HG03060 (cell line): Measurements from ENCODE around the gene OR5A1.
A peak's percentile ranks its signal among the peaks of the same experiment; 100 is the strongest.
"Not testable (repeated sequence)": the region's sequence is repeated elsewhere in the genome, so short reads cannot be mapped to it uniquely, and the experiment has no call there.

ENCODE experiments used
- ATAC-seq: cut with Tn5 transposase; IDR thresholded peaks from one replicate; pipeline ENCODE4 v1.9.1; 2021; ENCODE audit warnings: low read depth, moderate number of reproducible peaks; ENCODE audit not compliant: unreplicated experiment

The OR5A1 gene

DNA sequence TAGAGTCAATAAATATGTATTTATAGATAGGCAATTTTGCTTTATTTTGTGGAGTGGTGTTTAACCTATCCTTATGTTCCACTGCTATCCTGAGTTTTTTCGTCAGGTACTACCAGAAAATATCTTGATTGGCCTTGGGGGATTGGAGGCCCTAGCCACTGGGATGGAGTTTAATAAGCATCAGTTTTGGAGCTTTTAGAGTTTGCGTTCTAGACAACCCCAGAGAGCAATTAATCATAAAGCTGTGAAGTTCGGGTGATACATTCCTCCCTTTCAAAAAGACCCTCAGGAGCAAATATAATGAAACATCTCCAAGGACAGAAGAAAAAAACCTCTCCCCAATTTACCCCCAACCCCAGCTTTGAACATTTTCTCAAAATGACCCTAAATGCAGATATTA, at the start of gene OR5A1:
TSS of gene OR5A1 (plus strand) at position 301 of the 400 bp plus-strand sequence. CDS start 6,700 bp downstream, outside the sequence.
- ATAC-seq, result no peak

DNA sequence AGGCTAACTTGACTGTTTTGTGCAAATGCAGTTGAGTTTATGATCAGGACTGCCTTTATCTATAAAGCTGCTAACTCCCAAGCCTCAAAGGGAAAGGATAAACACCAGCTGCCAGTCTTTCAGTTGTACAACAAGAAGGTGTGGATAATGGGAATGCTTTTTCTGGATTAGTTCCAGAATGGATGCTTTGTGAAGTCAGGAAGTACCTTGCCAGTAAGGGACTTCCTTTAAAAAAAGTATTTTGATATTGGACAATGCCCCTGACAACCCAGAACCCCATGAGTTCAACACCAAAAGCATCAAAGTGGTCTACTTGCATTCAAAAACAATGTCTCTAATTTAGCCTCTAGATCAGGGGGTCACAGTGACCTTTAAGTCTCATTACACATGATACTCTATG, 42.1 kb upstream of the OR5A1 start:
- no peak for ATAC-seq

- ATAC-seq, result no peak
These were observed 35.6 kb upstream of the OR5A1 start for GRCh38 chr11:59400461-59401261.

DNA sequence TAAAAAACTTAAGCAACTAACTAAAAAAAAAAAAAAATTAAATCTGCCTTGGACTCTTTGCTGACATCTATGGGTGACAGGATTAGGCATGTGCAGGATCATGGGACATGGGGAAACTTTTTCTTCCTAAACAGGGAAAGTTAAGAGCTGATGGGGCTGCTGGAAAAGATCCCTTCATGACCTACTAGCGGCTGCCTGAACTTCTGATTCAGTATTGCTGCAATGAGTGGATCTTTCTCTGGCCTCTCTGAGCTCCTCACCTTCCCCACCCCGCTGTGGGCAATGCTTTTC, 35.1 kb upstream of the OR5A1 start:
- no peak for ATAC-seq

DNA sequence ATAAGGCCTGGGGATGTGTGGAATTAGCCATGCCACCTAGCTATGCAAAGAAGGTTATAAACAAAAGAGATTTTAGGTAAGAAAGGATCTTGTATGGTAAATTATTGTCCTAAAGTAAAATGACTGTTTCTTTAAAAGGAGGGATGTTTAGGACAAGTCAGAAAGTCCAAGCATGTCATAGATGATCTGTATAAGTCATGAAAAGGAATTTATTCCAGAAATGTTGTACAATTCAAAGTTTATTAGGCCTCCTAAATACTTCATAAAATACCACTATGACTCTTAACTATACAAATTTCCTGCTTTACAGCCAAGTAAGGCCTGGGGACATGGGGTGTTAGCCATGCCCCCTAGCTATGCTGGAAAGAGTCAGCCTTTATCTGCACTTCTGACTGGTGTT, 32.7 kb upstream of the OR5A1 start:
- ATAC-seq, result no peak

- ATAC-seq, result no peak
These were observed 22.6 kb upstream of the OR5A1 start for GRCh38 chr11:59413646-59414045.

- ATAC-seq, result no peak
These were observed 21.2 kb upstream of the OR5A1 start for GRCh38 chr11:59415111-59415510.

GRCh38 chr11:59416613-59417012, 19.7 kb upstream of the OR5A1 start:
- ATAC-seq, result no peak

GRCh38 chr11:59417023-59417422, 19.2 kb upstream of the OR5A1 start:
- no peak for ATAC-seq

GRCh38 chr11:59418156-59418555, 18.1 kb upstream of the OR5A1 start:
- ATAC-seq, result no peak

GRCh38 chr11:59423835-59424234, 12.4 kb upstream of the OR5A1 start:
- ATAC-seq, result no peak

DNA sequence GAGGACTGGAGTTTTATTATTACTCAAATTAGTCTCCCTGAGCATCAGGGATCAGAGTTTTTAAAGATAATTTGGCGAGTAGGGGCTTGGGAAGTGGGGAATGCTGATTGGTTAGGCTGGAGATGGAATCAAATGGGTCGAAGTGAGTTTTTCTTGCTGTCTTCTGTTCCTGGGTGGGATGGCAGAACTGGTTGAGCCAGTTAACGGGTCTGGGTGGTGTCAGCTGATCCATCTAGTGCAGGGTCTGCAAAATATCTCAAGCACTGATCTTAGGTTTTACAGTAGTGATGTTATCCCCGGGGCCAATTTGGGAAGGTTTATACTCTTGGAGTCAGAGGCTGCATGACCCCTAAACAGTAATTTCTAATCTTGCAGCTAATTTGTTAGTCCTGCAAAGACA, 11.1 kb upstream of the OR5A1 start:
- ATAC-seq, result no peak

DNA sequence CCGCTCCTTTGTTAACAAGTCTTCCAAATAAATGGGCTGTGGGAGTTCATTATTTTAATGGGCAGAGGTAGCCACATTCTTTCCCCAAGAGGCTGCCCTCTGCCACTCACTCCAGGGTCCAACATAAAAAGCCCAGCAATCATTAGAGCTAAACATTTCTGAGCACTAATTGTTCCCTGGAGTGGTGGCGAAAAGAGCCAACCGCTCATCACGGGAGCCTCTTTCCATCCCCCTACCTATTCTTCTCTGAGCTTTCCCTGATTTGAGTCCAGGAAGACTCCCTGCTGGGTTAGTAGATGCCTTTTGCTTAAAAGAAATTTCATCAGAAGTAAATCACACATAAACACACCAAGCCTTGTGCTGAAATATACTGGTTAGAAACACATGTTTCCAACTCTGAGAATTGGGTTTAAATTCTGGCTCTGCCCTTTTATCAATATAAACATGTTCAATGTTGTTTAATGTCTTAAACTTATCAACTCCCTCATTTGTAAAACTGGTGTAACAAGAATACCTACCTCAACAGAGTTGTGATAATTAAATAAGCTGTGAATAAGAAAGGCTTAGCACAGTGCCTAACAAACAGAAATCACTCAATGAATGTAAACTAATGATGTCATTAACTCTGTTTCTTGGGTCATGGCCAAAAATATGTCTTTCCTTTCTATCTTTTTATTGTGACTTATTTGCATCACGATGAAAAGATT, 9.8 kb upstream of the OR5A1 start, which contains the start of gene OR5A2:
TSS of gene OR5A2 (minus strand) at position 53 of the 707 bp plus-strand sequence. CDS start 3,460 bp downstream, outside the sequence.
- no peak for ATAC-seq

DNA sequence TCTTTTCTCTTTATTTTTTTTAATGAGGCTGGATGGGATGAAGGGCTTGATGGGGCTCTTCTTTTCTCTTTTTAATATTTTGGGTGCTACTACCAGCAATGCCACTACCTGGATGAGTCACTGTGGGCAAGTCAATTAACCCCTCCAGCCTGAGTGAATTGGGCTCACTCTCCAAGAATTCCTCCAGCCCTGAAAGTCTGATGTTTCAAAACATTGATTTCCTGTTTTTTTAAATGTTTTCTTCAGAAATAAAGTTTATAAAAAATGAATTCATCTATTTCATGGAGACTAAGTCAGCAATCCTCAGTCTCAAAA, 9.2 kb upstream of the OR5A1 start:
- ATAC-seq, result no peak

GRCh38 chr11:59429924-59430516, 6.2 kb upstream of the OR5A1 start:
- peak; percentile 63 for ATAC-seq

GRCh38 chr11:59437770-59438169, 1.5 kb downstream of the OR5A1 start:
- ATAC-seq, result no peak

DNA sequence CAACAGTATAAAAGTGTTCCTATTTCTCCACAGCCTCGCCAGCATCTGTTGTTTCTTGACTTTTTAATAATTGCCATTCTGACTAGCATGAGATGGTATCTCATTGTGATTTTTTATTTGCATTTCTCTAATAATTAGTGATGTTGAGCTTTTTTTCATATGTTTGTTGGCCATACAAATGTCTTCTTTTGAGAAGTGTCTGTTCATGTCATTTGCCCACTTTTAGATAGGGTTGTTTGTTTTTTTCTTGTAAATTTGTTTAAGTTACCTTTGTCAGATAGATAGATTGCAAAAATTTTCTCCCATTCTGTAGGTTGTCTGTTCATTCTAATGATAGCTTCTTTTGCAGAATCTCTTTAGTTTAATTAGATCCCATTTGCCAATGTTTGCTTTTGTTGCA, 9.4 kb downstream of the OR5A1 start:
- ATAC-seq, result not testable (repeated sequence)

GRCh38 chr11:59448484-59448883, 12.2 kb downstream of the OR5A1 start:
- no peak for ATAC-seq

- no peak for ATAC-seq
These were observed 20.4 kb downstream of the OR5A1 start, which contains the start of gene OR4D6 for GRCh38 chr11:59456661-59457060. Gene OR4D6 (plus strand): TSS chr11:59456961. CDS start chr11:59456961, 0 bp downstream.

DNA sequence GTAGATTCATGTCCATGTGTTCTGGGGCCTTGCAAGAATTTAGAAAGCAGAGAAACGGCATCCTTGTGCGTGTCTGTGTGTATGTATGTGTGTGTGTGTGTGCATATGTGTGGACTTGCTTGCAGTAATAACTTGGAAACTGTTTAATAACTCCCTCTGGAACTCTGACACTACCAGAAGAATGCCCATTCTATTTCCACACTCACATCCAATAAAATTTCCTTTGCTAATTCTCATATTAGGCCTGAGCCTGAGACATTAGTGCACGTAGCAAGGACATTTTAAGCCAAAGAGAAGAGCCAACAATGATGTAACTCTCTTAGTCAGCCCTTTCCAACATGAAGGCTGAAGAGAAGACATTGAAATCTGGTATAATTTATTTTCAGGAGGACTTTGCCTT, 23.6 kb downstream of the OR5A1 start:
- ATAC-seq, result no peak

GRCh38 chr11:59463190-59463641, 26.9 kb downstream of the OR5A1 start:
- ATAC-seq, result no peak

GRCh38 chr11:59473015-59473414, 36.7 kb downstream of the OR5A1 start, which contains the start of gene OR4D10:
Gene OR4D10 (plus strand): TSS chr11:59473315. CDS start chr11:59477430, 4,115 bp downstream.
- ATAC-seq, result no peak
